SK-N-SH (cell line): ENCODE data around the gene SHB. TPM values are rescaled to one million over a fixed set of nuclear protein-coding genes. Genes with fewer than 3 reads are reported as not detected.
A peak's percentile ranks its signal among the peaks of the same experiment; 100 is the strongest.

Source experiments
- CTCF ChIA-PET: fragments of 300-600, 350-600 bp; formaldehyde crosslinking; extraction: SDS; loops from one replicate; lab custom pipeline; 2021; lab: Yijun Ruan, JAX
- POLR2A ChIA-PET: fragments of 350-600 bp; sonication (Branson Sonifier 250); formaldehyde crosslinking; extraction: SDS; loops from one replicate; lab custom pipeline; 2020; ENCODE audit warnings: antibody characterized with exemption, inconsistent platforms; lab: Yijun Ruan, JAX
- DNase-seq: peaks from one replicate; pipeline ENCODE4 v3.0.0; 2012
- H2AFZ ChIP-seq: fragments of 200-600 bp; sonication (generic); 2 replicates; pipeline ENCODE4 v1.8.1; 2016; ENCODE audit warnings: antibody characterized with exemption, mild to moderate bottlenecking, low read depth
- H3F3A ChIP-seq: fragments of 200-600 bp; sonication (generic); replicated peaks from 2 replicates; pipeline ENCODE3; 2016; ENCODE audit warnings: antibody characterized with exemption, mild to moderate bottlenecking; ENCODE audit not compliant: insufficient read depth
- H3K27ac ChIP-seq, 2 experiments: fragments of 200-500 bp in 1 of 2; fragments of 200-600 bp in 1 of 2; sonication (Bioruptor generic) in 1 of 2; sonication (generic), shearing (Covaris generic) in 1 of 2; 2 replicates each; pipeline versions ENCODE4 v1.5.1 to v1.6.1; 2014 to 2016; ENCODE audit warnings: low read depth in 2 of 2, inconsistent platforms in 1 of 2, low read length in 1 of 2, mild to moderate bottlenecking in 1 of 2, mixed read lengths in 1 of 2
- H3K27me3 ChIP-seq: fragments of 200-600 bp; sonication (generic), shearing (Covaris generic); 2 replicates; pipeline ENCODE4 v1.6.1; 2016; ENCODE audit warnings: mixed run types; ENCODE audit not compliant: insufficient read depth
- H3K36me3 ChIP-seq, 2 experiments: fragments of 200-500 bp in 1 of 2; fragments of 200-600 bp in 1 of 2; sonication (Bioruptor generic) in 1 of 2; sonication (generic) in 1 of 2; replicated peaks in 1 of 2; 2 replicates each; pipeline versions ENCODE3 to v1.5.1; 2014 to 2016; ENCODE audit warnings: low read length in 1 of 2, mild to moderate bottlenecking in 1 of 2; ENCODE audit not compliant: insufficient read depth in 2 of 2, control insufficient read depth in 1 of 2
- H3K4me1 ChIP-seq, 2 experiments: fragments of 200-500 bp in 1 of 2; fragments of 200-600 bp in 1 of 2; sonication (Bioruptor generic) in 1 of 2; sonication (generic), shearing (Covaris generic) in 1 of 2; 2 replicates each; pipeline versions ENCODE4 v1.5.1 to v1.6.1; 2014 to 2016; ENCODE audit warnings: low read depth in 1 of 2, low read length in 1 of 2, mixed run types in 1 of 2; ENCODE audit not compliant: insufficient read depth in 2 of 2, control insufficient read depth in 1 of 2
- H3K4me2 ChIP-seq: fragments of 200-600 bp; sonication (generic), shearing (Covaris generic); 2 replicates; pipeline ENCODE4 v1.6.1; 2017; ENCODE audit warnings: mixed run types
- H3K4me3 ChIP-seq, 2 experiments: fragments of 200-500 bp in 1 of 2; fragments of 200-600 bp in 1 of 2; sonication (Bioruptor generic) in 1 of 2; sonication (generic), shearing (Covaris generic) in 1 of 2; 2 replicates each; pipeline versions ENCODE4 v1.5.1 to v1.8.1; 2014 to 2016; ENCODE audit warnings: low read depth in 2 of 2, inconsistent platforms in 1 of 2, low read length in 1 of 2, mild to moderate bottlenecking in 1 of 2, mixed read lengths in 1 of 2, moderate library complexity in 1 of 2
- H3K79me2 ChIP-seq: fragments of 200-600 bp; sonication (generic); 2 replicates; pipeline ENCODE4 v1.8.1; 2017; ENCODE audit warnings: mild to moderate bottlenecking; ENCODE audit not compliant: insufficient read depth
- H3K9ac ChIP-seq: fragments of 200-600 bp; sonication (generic); 2 replicates; pipeline ENCODE4 v1.6.1; 2017; ENCODE audit warnings: mixed run types
- H3K9me2 ChIP-seq: fragments of 200-600 bp; sonication (generic); 2 replicates; pipeline ENCODE4 v1.6.1; 2017; ENCODE audit warnings: mixed run types
- H3K9me3 ChIP-seq: fragments of 200-600 bp; sonication (generic); 2 replicates; pipeline ENCODE4 v1.6.1; 2017; ENCODE audit warnings: mixed run types, mild to moderate bottlenecking, moderate library complexity
- H4K20me1 ChIP-seq: fragments of 200-600 bp; sonication (generic); 2 replicates; pipeline ENCODE4 v1.6.1; 2017; ENCODE audit warnings: mild to moderate bottlenecking, mixed run types; ENCODE audit not compliant: insufficient read depth
- EP300 ChIP-seq, 2 experiments: IDR thresholded peaks; 2 replicates each; pipeline versions ENCODE4 v1.4.0 to v1.6.1; 2012; ENCODE audit warnings: borderline replicate concordance in 1 of 2, low read depth in 1 of 2, low read length in 1 of 2
- FOSL2 ChIP-seq: IDR thresholded peaks from 2 replicates; pipeline ENCODE4 v1.4.0; 2012; ENCODE audit warnings: low read depth, mild to moderate bottlenecking, moderate library complexity, borderline replicate concordance
- FOXJ3 ChIP-seq: sonication (generic); formaldehyde crosslinking; IDR thresholded peaks from 2 replicates; pipeline ENCODE4 v1.5.1; 2020; ENCODE audit warnings: mild to moderate bottlenecking, missing genetic modification reagents
- JUND ChIP-seq: IDR thresholded peaks from 2 replicates; pipeline ENCODE4 v1.4.0; 2012
- MEF2A ChIP-seq: IDR thresholded peaks from 2 replicates; pipeline ENCODE4 v1.4.0; 2012; ENCODE audit warnings: low read depth, borderline replicate concordance
- PBX3 ChIP-seq: IDR thresholded peaks from 2 replicates; pipeline ENCODE4; 2012
- POLR2AphosphoS5 ChIP-seq: IDR thresholded peaks from 2 replicates; pipeline ENCODE4 v1.6.1; 2012; ENCODE audit warnings: low read depth, low read length
- TAF1 ChIP-seq: IDR thresholded peaks from 2 replicates; pipeline ENCODE4 v1.6.1; 2012; ENCODE audit warnings: low read depth, mild to moderate bottlenecking, low read length, moderate library complexity, borderline replicate concordance
- TCF12 ChIP-seq: IDR thresholded peaks from 2 replicates; pipeline ENCODE4 v1.4.0; 2012
- USF1 ChIP-seq: IDR thresholded peaks from 2 replicates; pipeline ENCODE4 v1.4.0; 2012; ENCODE audit warnings: low read depth, borderline replicate concordance
- USF2 ChIP-seq: fragments of 150-350 bp; IDR thresholded peaks from 2 replicates; pipeline ENCODE4 v1.6.1; 2017; ENCODE audit warnings: antibody characterized with exemption, low read length, low read depth, borderline replicate concordance
- WGBS: methylation state at CpG from one replicate; pipeline ENCODE4 v1.1.6; 2017; ENCODE audit warnings: low lambda C conversion rate; 5-methylcytosine and 5-hydroxymethylcytosine counted together
- polyA plus RNA-seq, 3 experiments: library from polyadenylated mRNA; depleted of rRNA; stranded (reverse); fragments of >200 nt; gene quantifications; 2 replicates each; pipeline ENCODE4 v1.2.3, GENCODE V29; 2012
- TF ChIP-seq, protein P1 (sequence below): fragments of 200-600 bp; sonication (generic); IDR thresholded peaks from 2 replicates; pipeline ENCODE4 v1.6.1; 2017; ENCODE audit warnings: antibody characterized with exemption, mild to moderate bottlenecking, moderate library complexity

The SHB gene
- polyA plus RNA-seq, 1 of the 3 experiments (the other 2 are of a cell fraction), result 26.0 TPM

DNA sequence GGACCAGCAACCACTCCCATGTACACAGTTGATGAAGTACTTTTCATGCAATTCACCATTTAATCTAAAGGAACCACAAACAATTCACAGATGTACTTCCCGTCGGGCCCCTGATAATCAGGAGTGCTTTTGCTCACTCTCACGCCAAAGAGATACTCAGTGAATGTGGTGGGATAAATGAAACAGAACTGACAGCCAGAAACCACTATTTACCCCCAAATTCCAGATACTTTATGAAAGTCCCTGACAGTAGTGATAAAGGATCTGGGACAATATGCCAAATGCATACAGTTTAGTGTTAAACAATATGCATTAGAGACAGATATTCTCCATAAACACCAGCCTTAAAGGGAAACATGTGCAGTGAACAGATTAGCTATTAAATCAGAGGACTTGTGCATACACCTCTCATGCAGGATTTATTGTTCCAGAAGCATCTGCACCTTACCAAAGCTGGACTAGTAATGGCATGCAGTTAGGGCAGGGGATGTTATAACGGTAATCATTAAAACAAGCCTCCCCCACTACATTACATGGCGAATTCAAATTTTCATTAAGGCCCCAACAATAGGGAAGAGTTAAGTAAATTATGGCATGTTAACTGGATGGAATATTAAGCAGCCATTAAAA is 91.1 kb downstream of the SHB start (continued):
- TF ChIP-seq, protein P1, sequence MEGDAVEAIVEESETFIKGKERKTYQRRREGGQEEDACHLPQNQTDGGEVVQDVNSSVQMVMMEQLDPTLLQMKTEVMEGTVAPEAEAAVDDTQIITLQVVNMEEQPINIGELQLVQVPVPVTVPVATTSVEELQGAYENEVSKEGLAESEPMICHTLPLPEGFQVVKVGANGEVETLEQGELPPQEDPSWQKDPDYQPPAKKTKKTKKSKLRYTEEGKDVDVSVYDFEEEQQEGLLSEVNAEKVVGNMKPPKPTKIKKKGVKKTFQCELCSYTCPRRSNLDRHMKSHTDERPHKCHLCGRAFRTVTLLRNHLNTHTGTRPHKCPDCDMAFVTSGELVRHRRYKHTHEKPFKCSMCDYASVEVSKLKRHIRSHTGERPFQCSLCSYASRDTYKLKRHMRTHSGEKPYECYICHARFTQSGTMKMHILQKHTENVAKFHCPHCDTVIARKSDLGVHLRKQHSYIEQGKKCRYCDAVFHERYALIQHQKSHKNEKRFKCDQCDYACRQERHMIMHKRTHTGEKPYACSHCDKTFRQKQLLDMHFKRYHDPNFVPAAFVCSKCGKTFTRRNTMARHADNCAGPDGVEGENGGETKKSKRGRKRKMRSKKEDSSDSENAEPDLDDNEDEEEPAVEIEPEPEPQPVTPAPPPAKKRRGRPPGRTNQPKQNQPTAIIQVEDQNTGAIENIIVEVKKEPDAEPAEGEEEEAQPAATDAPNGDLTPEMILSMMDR, result no peak
- TF ChIP-seq USF1 (no peak), FOXJ3 (CRISPR knock-in tag) (0 out of 2 replicates have a peak, but pooled peaks have one; percentile 33)

DNA sequence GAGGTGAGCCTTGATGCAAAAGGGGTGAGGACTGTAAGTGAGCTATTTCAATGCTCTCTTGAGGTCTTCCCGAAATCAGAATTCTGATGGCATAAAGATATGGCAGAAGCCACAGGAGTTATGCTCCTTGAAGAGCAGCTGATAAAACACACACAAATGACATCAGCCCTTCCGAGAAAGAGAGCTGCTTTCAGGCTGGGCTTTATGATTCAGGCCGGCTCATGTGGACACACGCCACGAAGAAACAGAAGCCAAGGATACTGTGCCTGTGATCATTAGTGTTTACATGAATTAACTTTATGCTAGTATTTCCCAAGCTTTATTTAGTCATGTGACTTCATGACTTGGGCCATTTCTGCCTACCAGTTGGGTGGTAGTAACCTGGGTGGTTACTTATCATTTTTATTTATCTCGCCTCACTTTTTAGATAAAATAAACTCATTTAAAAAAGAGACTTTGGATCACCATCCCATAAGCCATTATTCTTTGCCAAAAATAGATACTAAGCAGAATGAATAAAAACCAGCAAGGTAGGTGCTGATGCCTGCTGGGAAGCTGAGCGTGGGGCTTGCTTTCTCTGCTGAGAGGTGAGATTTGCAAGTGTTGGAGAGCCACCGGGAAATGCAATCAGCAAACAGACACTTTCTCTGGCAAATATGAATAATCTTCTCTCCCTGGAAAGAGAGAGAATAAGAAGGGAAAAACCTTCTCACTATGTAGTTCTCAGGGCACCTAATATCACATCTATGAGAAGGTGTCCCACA is 92.1 kb downstream of the SHB start:
- Histone ChIP-seq H4K20me1 (peaks cover 4% of the 10 kb centered on the region; the same call in 1 of the 2 replicates), H3K4me1 (peaks cover 36 to 40% of the 10 kb centered on the region in 2 experiments), H3K9me3 (no peaks in the 10 kb centered on the region), H3K4me2 (peak overlapping the region; percentile 13; the same call in 1 of the 2 replicates), H3K79me2 (peaks cover 98% of the 10 kb centered on the region), H2AFZ (no peak overlapping the region), H3K27me3 (no peaks in the 10 kb centered on the region), H3K9ac (peak overlapping the region; percentile 21; the same call in 1 of the 2 replicates), H3K4me3 (no peak overlapping the region), H3K36me3 (peaks cover 18 to 22% of the 10 kb centered on the region in 2 experiments), H3K27ac (peak overlapping the region; percentile 63 to 96), H3K9me2 (no peaks in the 10 kb centered on the region), H3F3A (peaks cover 12% of the 10 kb centered on the region)
- POLR2A ChIA-PET, result interaction anchor here (1.1 kb wide), 1 partner anchor 38 kb away, joined by 5 read pairs; no protein-coding TSS in a partner anchor
- TF ChIP-seq TCF12 (peak; percentile 66; the same call in 1 of the 2 replicates), USF2 (no peak), TAF1 (no peak), MEF2A (no peak), PBX3 (peak; percentile 35; the same call in 1 of the 2 replicates), FOSL2 (peak; percentile 27; the same call in 1 of the 2 replicates), EP300 (IDR thresholded peaks at IDR 0.05; ENCODE audit: borderline replicate concordance in 1 of 2, low read depth in 1 of 2, low read length in 1 of 2) (0 out of 4 replicates have a peak, but pooled peaks of 1 of the 2 experiments have one; percentile 18), JUND (0 out of 2 replicates have a peak, but pooled peaks have one; percentile 23), POLR2AphosphoS5 (no peak)
- WGBS, result 81% methylated on average over 8 of the region's 8 CpGs
- CTCF ChIA-PET, result interaction anchor here (1.0 to 3.7 kb wide), 6 partner anchors 10 to 63 kb away, joined by 3 to 20 read pairs (median 4); no protein-coding TSS in a partner anchor
- DNase-seq, result no peak
